GM18870 (cell line): ENCODE measurements around the gene ALDH3B2.
"Not testable (repeated sequence)": the region's sequence is repeated elsewhere in the genome, so short reads cannot be mapped to it uniquely, and the experiment has no call there.

Source experiments
- ATAC-seq: cut with Tn5 transposase; IDR thresholded peaks from one replicate; pipeline ENCODE4 v1.9.1; 2021; ENCODE audit warnings: moderate library complexity; ENCODE audit not compliant: unreplicated experiment

Gene ALDH3B2

GRCh38 chr11:67632175-67632981, 42.0 kb downstream of the ALDH3B2 start:
- no peak for ATAC-seq

GRCh38 chr11:67631853-67632174, 42.6 kb downstream of the ALDH3B2 start:
- no peak for ATAC-seq

- no peak for ATAC-seq
These were observed 43.0 kb downstream of the ALDH3B2 start for GRCh38 chr11:67631411-67631810.

GRCh38 chr11:67630943-67631331, 43.5 kb downstream of the ALDH3B2 start:
- no peak for ATAC-seq

DNA sequence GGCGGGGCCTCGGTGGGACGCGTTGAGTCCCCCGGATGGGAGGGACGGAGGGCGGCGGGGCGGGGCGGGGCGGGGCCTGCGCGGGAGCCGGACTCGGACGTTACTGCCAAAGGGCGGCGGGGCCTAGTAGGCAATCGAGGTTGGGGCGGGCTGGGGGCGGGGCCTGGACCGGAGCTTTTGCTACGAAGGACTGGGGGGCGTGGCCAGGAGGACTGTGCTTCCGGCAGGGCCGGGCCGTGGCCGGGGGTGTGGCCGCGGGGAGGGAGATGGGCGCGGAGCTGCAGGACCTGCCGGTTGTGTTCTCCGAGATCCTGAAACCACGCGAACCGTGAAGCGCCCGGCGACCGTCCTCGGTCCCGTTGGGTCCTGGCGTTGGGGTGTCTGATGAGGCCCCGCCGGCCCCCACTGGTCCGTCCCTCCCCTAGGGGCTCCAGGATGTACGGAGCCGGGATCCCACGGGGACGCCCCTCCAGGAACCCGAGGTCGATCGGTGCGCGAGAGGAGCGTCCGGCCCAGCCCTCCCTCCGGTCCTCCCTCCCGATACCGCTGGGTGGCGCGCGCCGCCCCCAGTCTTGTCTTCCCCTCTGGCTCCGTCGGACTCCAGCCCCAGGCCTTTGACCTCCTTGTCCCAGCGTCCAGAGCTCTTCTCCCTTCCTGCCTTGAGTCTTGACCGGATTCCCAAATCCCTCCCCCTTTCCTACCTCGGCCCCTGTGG, 44.0 kb downstream of the ALDH3B2 start:
- peak; percentile 51 for ATAC-seq

DNA sequence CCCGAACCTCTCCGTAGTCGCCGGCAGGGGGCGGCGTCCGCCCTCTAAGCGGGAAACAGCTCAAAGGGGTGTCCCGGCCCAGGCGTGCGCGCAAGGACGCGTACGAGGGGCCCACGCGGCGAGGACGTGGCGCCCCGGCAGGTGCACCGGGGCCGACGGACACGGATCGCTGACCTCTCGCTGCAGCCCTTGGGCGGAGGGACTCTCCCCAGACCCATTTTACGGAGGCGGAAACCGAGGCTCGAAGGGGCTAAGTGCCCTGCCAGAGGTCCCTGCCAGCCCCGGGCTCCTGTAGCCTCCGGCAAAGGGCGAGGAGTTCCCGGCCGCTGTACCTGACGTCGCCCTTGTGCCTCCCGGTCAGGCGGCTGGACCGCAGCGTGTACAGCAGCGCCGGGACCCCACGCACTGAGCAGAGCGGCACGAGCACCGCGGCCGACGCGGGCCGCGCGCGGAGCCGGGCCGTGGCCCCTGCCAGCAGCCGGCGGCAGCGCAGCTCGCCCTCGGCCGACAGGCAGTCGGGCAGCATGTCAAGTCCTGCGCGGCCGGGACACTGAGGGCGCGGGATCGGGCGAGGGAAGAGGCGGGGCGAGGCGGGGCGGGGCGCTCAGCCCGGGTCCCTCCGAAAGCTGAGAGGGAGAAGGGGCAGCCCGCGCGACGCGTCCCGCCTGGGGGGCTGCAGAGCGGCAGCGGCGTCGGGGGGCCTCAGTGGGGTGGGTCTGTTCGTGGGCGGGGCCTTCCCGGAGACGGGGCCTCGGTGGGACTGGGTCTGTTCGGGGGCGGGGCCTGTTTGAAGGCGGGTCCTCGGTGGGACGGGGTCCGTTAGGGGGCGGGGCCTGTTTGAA, 44.8 kb downstream of the ALDH3B2 start, which contains the start of gene NUDT8:
NUDT8 (minus strand) TSS at position 552 of the 842 bp plus-strand sequence; CDS start at position 526, 26 bp downstream.
- peak; percentile 42 for ATAC-seq

GRCh38 chr11:67628710-67629385, 45.6 kb downstream of the ALDH3B2 start:
- no peak for ATAC-seq

DNA sequence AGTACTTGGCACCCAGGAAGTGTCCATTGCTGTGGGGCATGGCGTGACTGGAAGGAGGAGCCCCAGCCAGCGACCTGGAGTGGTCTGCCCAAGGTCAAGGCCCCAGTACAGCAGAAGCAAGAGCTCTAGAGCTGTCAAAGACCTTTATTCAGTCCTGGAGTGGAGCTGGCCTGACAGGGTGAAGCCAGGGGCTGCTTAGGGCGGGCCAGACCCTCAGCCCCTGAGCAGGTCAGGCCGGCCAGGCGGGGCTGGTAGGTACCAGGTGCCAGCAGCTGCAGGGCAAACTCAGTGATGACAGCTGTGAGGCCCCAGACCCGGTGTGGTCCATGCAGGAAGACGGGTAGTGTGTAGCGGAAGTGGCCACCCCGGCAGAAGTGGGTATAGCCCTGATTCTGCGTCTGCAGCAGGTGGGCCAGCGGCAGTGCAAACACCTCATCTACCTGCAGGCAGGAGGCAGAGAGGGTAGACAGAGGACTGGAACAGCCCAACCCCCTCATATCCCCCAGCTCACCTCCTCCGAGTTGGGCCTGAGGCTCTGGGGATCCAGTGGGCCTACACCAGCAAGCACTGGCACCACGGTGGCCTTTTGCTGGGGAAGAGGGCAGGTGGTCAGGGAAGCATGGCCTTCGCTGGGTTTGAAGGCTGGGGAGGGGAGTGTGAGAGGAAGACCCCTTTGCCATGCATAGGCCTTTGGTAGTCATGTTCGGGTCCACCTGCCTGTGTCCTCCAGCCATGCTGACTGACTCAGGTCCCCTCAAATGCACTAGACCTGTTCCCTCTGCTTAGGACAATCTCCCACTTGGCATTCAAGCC, 46.4 kb downstream of the ALDH3B2 start:
- no peak for ATAC-seq

DNA sequence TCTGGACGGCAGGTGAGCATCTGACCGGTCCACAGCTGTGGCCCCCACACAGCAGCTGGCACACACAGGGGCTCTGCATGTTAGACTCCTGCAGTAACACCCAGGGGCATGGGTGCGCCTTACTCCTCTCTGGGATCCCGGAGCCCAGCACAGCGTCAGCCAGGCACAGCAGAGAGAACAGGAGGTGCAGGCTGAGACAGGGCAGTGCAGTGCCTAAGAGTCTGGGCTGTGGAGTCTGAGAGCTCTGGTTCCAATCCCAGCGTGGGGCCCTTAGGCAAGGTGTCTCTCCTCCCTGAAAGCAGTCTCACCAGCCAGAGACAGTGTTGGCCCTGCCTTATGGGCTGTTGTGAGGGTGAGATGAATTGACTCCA, 47.0 kb downstream of the ALDH3B2 start:
- no peak for ATAC-seq

- no peak for ATAC-seq
These were observed 47.5 kb downstream of the ALDH3B2 start for GRCh38 chr11:67626970-67627369.

DNA sequence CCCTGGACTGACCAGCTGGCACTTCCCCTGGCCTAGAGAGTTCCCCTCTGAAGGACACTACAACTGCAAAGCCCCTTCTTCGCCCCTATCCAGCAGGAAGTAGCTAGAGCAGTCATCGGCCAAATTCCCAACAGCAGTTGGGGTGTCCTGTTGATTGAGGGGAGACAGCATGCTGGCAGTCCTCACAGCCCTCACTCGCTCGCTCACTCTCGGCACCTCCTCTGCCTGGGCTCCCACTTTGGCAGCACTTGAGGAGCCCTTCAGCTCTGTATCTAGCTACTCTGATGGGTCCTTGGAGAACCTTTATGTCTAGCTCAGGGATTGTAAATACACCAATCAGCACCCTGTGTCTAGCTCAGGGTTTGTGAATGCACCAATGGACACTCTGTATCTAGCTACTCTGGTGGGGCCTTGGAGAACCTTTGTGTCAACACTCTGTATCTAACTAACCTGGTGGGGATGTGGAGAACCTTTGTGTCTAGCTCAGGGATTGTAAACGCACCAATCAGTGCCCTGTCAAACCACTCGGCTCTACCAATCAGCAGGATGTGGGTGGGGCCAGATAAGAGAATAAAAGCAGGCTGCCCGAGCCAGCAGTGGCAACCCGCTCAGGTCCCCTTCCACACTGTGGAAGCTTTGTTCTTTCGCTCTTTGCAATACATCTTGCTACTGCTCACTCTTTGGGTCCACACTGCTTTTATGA, 48.1 kb downstream of the ALDH3B2 start:
- not testable (repeated sequence) for ATAC-seq

DNA sequence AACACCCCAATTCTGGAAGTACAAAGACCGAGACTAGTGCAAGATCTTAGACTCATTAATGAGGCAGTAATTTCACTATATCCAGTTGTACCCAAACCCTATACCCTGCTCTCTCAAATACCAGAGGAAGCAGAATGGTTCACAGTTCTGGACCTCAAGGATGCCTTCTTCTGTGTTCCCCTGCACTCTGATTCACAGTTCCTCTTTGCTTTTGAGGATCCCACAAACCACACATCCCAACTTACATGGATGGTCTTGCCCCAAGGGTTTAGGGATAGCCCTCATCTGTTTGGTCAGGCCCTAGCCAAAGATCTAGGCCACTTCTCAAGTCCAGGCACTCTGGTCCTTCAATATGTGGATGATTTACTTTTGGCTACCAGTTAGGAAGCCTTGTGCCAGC, 50.6 kb downstream of the ALDH3B2 start:
- not testable (repeated sequence) for ATAC-seq

GRCh38 chr11:67622905-67623304, 51.5 kb downstream of the ALDH3B2 start:
- ATAC-seq: not testable (repeated sequence)

GRCh38 chr11:67621928-67622327, 52.5 kb downstream of the ALDH3B2 start:
- not testable (repeated sequence) for ATAC-seq

- ATAC-seq: not testable (repeated sequence)
These were observed 53.8 kb downstream of the ALDH3B2 start for GRCh38 chr11:67620621-67621020.

GRCh38 chr11:67619683-67620618, 54.5 kb downstream of the ALDH3B2 start:
- not testable (repeated sequence) for ATAC-seq

DNA sequence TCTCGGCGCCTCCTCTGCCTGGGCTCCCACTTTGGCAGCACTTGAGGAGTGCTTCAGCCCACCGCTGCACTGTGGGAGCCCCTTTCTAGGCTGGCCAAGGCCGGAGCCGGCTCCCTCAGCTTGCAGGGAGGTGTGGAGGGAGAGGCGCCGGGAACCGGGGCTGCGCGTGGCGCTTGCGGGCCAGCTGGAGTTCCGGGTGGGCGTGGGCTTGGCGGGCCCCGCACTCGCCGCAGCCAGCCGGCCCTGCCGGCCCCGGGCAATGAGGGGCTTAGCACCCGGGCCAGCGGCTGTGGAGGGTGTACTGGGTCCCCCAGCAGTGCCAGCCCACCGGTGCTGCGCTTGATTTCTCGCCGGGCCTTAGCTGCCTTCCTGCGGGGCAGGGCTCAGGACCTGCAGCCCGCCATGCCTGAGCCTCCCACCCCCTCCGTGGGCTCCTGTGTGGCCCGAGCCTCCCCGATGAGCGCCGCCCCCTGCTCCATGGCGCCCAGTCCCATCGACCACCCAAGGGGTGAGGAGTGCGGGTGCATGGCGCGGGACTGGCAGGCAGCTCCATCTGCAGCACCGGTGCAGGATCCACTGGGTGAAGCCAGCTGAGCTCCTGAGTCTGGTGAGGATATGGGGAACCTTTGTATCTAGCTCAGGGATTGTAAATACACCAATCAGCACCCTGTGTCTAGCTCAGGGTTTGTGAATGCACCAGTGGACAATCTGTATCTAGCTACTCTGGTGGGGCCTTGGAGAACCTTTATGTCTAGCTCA, 55.3 kb downstream of the ALDH3B2 start:
- not testable (repeated sequence) for ATAC-seq
